ENCODE data around the gene GALNTL6. TPM values are rescaled to one million over a fixed set of nuclear protein-coding genes. Genes with fewer than 3 reads are reported as not detected.
"Not testable (repeated sequence)": the region's sequence is repeated elsewhere in the genome, so short reads cannot be mapped to it uniquely, and the experiment has no call there.

Gene GALNTL6
- total and polyA plus RNA-seq, 2 experiments from 2014 or later, result 0.38 to 0.40 TPM

- H3K79me2 ChIP-seq (replicated peaks; ENCODE audit: insufficient read depth); H3K9me3 Mint-ChIP-seq; DNase-seq (ENCODE audit: low spot score); H3K27ac ChIP-seq (ENCODE audit: low read depth); H3K36me3 ChIP-seq (ENCODE audit: insufficient read depth); H3K4me1 ChIP-seq (ENCODE audit: insufficient read depth); H3K4me3 Mint-ChIP-seq; H4K20me1 ChIP-seq (replicated peaks; ENCODE audit: insufficient read depth); H3K27ac Mint-ChIP-seq; H3K36me3 Mint-ChIP-seq (ENCODE audit: low read depth); H3K4me1 Mint-ChIP-seq; H2AFZ ChIP-seq; H3K4me3 ChIP-seq; H3K27me3 Mint-ChIP-seq (ENCODE audit: insufficient read depth, low read depth, poor library complexity); H3K27me3 ChIP-seq (ENCODE audit: insufficient read depth); H3K9me2 ChIP-seq (ENCODE audit: insufficient read depth); H3K4me2 ChIP-seq; ATAC-seq; H3F3A ChIP-seq (replicated peaks; ENCODE audit: low read depth): not testable (repeated sequence)
Measured at GRCh38 chr4:172956340-172956739, 1143.1 kb downstream of the GALNTL6 start.

GRCh38 chr4:172957216-172957615 lies 1144.0 kb downstream of the GALNTL6 start:
- Histone ChIP-seq H3K36me3 (ENCODE audit: insufficient read depth) (no peaks in the 10 kb centered on the region), H3K4me1 (ENCODE audit: insufficient read depth) (no peaks in the 10 kb centered on the region), H2AFZ (no peak overlapping the region), H3K27me3 (ENCODE audit: insufficient read depth) (no peaks in the 10 kb centered on the region), H3K79me2 (replicated peaks; ENCODE audit: insufficient read depth) (no peaks in the 10 kb centered on the region), H3K27ac (ENCODE audit: low read depth) (no peak overlapping the region), H3K4me3 (no peak overlapping the region), H3F3A (replicated peaks; ENCODE audit: low read depth) (no peaks in the 10 kb centered on the region), H3K9me2 (ENCODE audit: insufficient read depth) (no peaks in the 10 kb centered on the region), H3K4me2 (no peak overlapping the region), H4K20me1 (replicated peaks; ENCODE audit: insufficient read depth) (no peaks in the 10 kb centered on the region)
- Mint-ChIP-seq H3K4me3 (no peak overlapping the region), H3K9me3 (peaks cover 4% of the 10 kb centered on the region; the same call in 1 of the 3 replicates), H3K36me3 (ENCODE audit: low read depth) (no peaks in the 10 kb centered on the region), H3K27ac (no peak overlapping the region), H3K4me1 (peaks cover under 1% of the 10 kb centered on the region; the same call in 2 of the 3 replicates), H3K27me3 (ENCODE audit: insufficient read depth, low read depth, poor library complexity) (peaks cover 3% of the 10 kb centered on the region)
- DNase-seq (ENCODE audit: low spot score) (no peak), ATAC-seq (no peak)
- TF ChIP-seq STAT1 (IDR thresholded peaks at IDR 0.05; ENCODE audit: unreplicated experiment), result no peak
- TF ChIP-seq EZH2 (IDR thresholded peaks at IDR 0.05; ENCODE audit: low read depth, unreplicated experiment), result no peak
- TF ChIP-seq JUNB (IDR thresholded peaks at IDR 0.05; ENCODE audit: unreplicated experiment), result no peak
- TF ChIP-seq NANOG (IDR thresholded peaks at IDR 0.05; ENCODE audit: borderline replicate concordance), result no peak
- TF ChIP-seq REST (IDR thresholded peaks at IDR 0.05; ENCODE audit: unreplicated experiment), result no peak
- TF ChIP-seq ZNF331 (CRISPR knock-in tag; IDR thresholded peaks at IDR 0.05; ENCODE audit: low read depth), result no peak
- no peak for TF ChIP-seq POLR2AphosphoS5 (IDR thresholded peaks at IDR 0.05; ENCODE audit: low read depth)
- no peak for TF ChIP-seq ZNF462 (CRISPR knock-in tag; IDR thresholded peaks at IDR 0.05)
- no peak for TF ChIP-seq EZH2phosphoT487 (IDR thresholded peaks at IDR 0.05; ENCODE audit: unreplicated experiment)
- TF ChIP-seq CREB1 (CRISPR knock-in tag; IDR thresholded peaks at IDR 0.05; ENCODE audit: low read depth), result no peak
- TF ChIP-seq ETS1 (IDR thresholded peaks at IDR 0.05), result no peak
- no peak for TF ChIP-seq ZNF114 (CRISPR knock-in tag; IDR thresholded peaks at IDR 0.05)
